Left cardiac atrium (tissue), 4 donors: ENCODE results near the gene CGB8. TPM values are rescaled to one million over a fixed set of nuclear protein-coding genes. Genes with fewer than 3 reads are reported as not detected.
"Not testable (repeated sequence)": the region's sequence is repeated elsewhere in the genome, so short reads cannot be mapped to it uniquely, and the experiment has no call there.

Experiments used
- ATAC-seq, 2 donors: fragments of 200-7000 bp; cut with Tn5 transposase; one replicate each; pipeline ENCODE4 v1.9.1; 2020; ENCODE audit warnings: mild to moderate bottlenecking in 2 of 2, moderate library complexity in 2 of 2
- DNase-seq: peaks from one replicate; pipeline ENCODE4 v3.0.0-alpha.2; 2020
- intact Hi-C, 2 donors: fragments of 100-400 bp; cut with DNase I; formaldehyde crosslinking; loops; one replicate each; pipeline versions ENCODE4 v1.14.1 to v1.15.1; 2022 to 2023
- total RNA-seq, 2 donors: library from RNA; stranded (reverse); fragmentation: NEBNext Ultra II Directional; extraction: Animal tissue kit (Norgen Biotek cat#: 25700); gene quantifications; one replicate each; pipeline ENCODE4 v1.2.1, GENCODE V29; 2021
- donor health status: DM: no; HTN: yes; CAD: no.
- donor health status: DM: no; HTN: yes; CAD: no; lungs with severe emphysema.
- donor health status: DM: yes; HTN: yes; CAD: no.
- donor health status: Dilated cardiomyopathy.

The CGB8 gene
- total RNA-seq, 2 donors from 2014 or later, result not detected

DNA sequence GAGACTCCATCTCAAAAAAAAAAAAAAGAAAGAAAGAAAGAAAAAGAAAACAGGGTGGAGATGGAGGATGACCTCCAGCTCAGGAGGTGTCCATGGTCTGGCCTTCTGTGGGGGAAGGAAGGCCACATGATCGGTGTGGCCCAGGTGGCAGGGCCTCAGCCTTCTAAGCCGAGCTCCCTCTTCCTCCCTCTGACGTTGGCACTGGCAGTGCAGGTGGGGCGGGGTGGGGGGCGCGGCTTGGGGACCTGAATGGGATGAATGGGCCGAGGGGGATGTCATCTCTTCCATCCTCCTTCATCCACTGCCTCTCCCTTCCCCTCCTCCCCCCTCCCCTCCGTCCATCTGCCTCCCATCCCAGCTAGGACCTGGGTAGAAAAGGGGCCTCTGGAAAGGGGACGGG is 9.2 kb downstream of the CGB8 start:
- DNase-seq, ATAC-seq, intact Hi-C loops: not testable (repeated sequence)

- DNase-seq, ATAC-seq, intact Hi-C loops: not testable (repeated sequence)
These were observed 10.2 kb downstream of the CGB8 start for GRCh38 chr19:49038557-49039276.

- ATAC-seq, intact Hi-C loops: not testable (repeated sequence)
These were observed 10.8 kb downstream of the CGB8 start for GRCh38 chr19:49038111-49038510.

DNA sequence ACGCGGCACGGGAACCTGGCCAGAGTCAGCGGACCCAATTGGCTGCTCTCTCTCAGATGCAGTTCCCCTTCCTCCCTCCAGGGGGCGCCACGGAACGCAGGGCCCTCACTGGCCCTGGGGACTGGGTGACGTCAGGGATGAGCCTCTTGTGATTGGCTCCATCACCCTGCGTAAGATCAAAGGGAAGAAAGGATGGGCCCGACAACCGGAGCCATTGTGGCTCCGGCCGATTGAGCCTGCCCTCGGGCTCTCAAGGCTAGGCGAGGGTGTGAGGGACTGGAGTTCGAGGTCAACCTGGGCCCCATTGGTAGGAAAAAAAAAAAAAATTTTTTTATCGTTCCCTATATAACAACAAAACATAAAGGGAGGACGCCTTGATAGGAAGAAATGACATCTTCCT is 12.1 kb downstream of the CGB8 start, which contains the start of gene CGB1:
TSS of gene CGB1 (minus strand) at position 81 of the 400 bp plus-strand sequence. CDS start 184 bp downstream, outside the sequence.
- DNase-seq, ATAC-seq, intact Hi-C loops: not testable (repeated sequence)

More at GRCh38 chr19:49038111-49038510, 10.8 kb downstream of the CGB8 start:
- DNase-seq, result not testable (repeated sequence)

DNA sequence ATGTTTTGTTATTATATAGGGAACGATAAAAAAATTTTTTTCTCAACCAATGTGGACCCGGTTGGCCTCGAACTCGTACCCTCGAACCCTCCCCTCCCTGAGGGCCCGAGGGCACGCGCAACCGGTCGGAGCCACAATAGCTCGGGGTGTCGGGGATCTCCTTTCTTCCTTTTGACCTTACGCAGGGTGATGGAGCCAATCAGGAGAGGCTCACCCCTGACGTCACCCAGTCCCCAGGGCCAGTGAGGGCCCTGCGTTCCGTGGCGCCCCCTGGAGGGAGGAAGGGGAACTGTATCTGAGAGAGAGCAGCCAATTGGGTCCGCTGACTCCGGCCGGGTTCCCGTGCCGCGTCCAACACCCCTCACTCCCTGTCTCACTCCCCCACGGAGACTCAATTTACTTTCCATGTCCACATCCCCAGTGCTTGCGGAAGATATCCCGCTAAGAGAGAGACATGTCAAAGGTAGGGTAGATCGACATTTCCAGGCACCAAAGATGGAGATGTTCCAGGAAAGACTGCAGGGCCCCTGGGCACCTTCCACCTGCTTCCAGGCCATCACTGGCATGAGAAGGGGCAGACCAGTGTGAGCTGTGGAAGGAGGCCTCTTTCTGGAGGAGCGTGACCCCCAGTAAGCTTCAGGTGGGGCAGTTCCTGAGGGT is 17.1 kb downstream of the CGB8 start, which contains the start of gene CGB2:
TSS of gene CGB2 (plus strand) at position 249 of the 660 bp plus-strand sequence. CDS start at position 455, 206 bp downstream.
- intact Hi-C loops, DNase-seq, ATAC-seq: not testable (repeated sequence)

DNA sequence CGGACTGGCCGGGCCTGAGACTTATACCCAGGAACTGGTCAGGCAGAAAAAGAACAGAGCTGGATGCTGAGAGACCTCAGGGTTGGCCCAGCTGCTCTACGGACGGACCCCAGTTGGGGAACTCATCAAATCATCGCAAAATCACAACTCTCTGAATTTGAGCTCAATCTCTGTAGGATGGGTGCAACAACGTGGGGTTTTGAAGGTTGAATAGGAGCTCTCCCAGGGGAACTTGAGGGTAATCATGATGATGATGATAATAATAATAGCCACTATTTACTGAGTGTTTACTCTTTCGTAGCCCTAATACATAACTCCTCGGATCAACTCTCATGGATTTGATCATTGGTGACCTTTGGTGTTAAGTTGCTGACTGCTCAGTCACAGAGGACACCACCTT is 18.6 kb downstream of the CGB8 start:
- intact Hi-C loops, DNase-seq, ATAC-seq: not testable (repeated sequence)

DNA sequence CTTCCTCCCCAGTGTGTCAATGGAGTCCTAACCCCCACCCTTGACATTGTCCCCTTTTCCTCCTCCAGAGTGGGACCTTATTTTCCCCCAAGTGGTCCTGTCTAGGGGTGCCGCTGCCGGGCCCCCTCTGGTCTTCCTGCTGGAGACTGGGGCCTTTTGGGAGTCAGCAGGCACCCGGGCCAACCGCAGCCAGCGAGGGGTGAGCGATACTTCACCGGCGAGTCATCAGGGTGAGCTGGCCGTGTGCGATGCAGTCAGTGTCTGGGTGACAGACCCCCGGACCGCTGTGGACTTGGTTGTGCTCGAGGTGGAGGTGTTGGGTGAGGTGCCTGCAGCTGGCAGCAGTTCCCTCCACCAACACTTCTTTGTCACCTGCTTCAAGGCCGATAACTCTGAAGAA is 19.2 kb downstream of the CGB8 start:
- ATAC-seq, DNase-seq: not testable (repeated sequence)

DNA sequence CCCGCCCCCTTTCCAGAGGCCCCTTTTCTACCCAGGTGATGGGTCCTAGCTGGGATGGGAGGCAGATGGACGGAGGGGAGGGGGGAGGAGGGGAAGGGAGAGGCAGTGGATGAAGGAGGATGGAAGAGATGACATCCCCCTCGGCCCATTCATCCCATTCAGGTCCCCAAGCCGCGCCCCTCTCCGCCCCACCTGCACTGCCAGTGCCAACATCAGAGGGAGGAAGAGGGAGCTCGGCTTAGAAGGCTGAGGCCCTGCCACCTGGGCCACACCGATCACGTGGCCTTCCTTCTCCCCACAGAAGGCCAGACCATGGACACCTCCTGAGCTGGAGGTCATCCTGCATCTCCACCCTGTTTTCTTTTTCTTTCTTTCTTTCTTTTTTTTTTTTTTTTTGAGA is 20.2 kb downstream of the CGB8 start:
- intact Hi-C loops, DNase-seq, ATAC-seq: not testable (repeated sequence)

More for the DNA sequence above, 19.2 kb downstream of the CGB8 start:
- intact Hi-C loops, result not testable (repeated sequence)

GRCh38 chr19:49025599-49025998 is 23.3 kb downstream of the CGB8 start:
- DNase-seq, ATAC-seq, intact Hi-C loops: not testable (repeated sequence)

DNA sequence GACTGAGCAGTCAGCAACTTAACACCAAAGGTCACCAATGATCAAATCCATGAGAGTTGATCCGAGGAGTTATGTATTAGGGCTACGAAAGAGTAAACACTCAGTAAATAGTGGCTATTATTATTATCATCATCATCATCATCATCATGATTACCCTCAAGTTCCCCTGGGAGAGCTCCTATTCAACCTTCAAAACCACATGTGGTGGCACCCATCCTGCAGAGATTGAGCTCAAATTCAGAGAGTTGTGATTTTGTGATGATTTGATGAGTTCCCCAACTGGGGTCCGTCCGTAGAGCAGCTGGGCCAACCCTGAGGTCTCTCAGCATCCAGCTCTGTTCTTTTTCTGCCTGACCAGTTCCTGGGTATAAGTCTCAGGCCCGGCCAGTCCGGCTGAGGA is 23.8 kb downstream of the CGB8 start:
- DNase-seq, ATAC-seq, intact Hi-C loops: not testable (repeated sequence)

- DNase-seq, ATAC-seq, intact Hi-C loops: not testable (repeated sequence)
These were observed 24.7 kb downstream of the CGB8 start, which contains the start of gene CGB3 for GRCh38 chr19:49024233-49024632. CGB3 (minus strand) TSS chr19:49024333; CDS start chr19:49023971, 362 bp downstream.

GRCh38 chr19:49022116-49022515 is 26.8 kb downstream of the CGB8 start:
- ATAC-seq (no peak), DNase-seq (no peak)
- intact Hi-C loops, result no loop called here

GRCh38 chr19:49020931-49021895 is 27.7 kb downstream of the CGB8 start:
- intact Hi-C loops, result no loop called here
- no peak for ATAC-seq

DNA sequence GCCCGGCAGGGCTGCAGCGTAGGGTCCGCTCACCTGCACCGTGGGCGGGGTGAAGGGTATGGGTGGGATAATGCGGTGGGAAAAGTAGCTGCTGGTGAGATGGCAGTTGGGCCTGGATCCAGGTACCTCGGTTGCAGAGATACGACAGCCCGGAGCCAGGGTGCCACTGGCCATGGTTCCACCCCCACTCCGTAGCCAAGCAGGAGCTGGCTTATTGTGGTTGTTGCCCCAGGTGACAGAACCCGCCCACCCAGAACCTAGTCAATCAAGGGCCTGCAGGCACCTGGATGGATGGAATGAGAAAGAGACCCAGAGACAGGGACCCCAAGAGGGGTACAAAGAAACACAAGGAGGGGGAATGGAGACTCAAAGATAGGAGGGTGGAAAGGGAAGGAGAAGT is 28.6 kb downstream of the CGB8 start:
- DNase-seq (no peak), ATAC-seq (no peak)
- intact Hi-C loops, result no loop called here

More at GRCh38 chr19:49020931-49021895, 27.7 kb downstream of the CGB8 start:
- DNase-seq, result no peak

- ATAC-seq, result peak; percentile 41 to 71
These were observed 29.5 kb downstream of the CGB8 start for GRCh38 chr19:49019242-49019932.

DNA sequence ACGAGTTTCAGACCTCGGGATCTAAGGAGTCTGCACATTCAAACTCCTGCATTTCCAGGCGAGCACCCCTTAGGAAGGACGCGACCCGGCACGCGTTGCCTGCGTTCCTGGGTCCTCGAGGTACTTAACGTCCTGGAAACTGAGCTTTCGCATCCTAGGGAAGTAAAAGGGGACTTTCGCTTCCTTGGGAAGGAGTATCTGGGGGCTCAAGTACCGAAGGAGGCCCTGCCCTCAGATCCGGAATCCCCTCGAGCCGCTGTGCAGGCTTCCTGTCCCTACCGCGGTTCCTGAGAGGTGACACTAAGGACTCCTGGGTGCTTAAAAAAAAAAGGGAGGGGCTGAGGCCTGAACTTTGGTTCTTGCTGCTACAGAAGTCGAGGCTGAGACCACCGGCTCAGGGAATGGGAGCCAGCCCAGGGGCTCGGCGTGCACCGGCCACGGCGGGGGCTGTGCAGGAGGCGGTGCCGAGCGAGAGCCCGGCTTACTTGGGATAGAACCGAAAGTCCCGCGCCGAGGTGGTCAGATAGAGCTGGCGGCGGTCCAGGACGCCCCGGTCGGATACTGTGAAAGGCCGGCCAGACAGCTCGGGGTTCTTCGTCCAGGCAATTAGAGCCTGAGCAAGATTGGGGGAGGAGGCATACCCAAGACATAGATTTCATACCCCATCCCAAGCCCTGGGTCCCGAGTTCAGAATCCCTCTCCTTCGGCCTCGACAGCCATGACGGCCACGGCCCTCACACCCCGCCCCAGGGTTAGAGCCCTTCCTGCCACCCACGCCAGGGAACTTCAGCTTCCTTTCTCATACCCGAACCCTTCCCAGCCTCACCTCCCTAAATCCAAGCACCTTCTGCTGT is 30.3 kb downstream of the CGB8 start:
- ATAC-seq, result peak; percentile 19 to 35
- intact Hi-C loops, result not testable (repeated sequence)
- peak; percentile 41 for DNase-seq

More at GRCh38 chr19:49019242-49019932, 29.5 kb downstream of the CGB8 start:
- DNase-seq, result peak; percentile 77
- intact Hi-C loops, result no loop called here
